WTC11 (cell line): ENCODE results near the gene GPRC6A.

ENCODE experiments used
- CDX4 ChIP-seq: fragments of 250-450 bp; sonication (Bioruptor Pico); IDR thresholded peaks from 2 replicates; pipeline ENCODE4 v1.9.0; 2021; ENCODE audit warnings: moderate library complexity, mild to moderate bottlenecking, inconsistent platforms, borderline replicate concordance
- CTCF ChIP-seq: fragments of 200-600 bp; IDR thresholded peaks from 2 replicates; pipeline ENCODE4 v1.8.0; 2022; ENCODE audit warnings: antibody characterized with exemption
- NFATC4 ChIP-seq: fragments of 250-450 bp; sonication (Bioruptor Pico); IDR thresholded peaks from 2 replicates; pipeline ENCODE4 v1.9.0; 2021; ENCODE audit warnings: mild to moderate bottlenecking
- TEAD1 ChIP-seq: sonication (generic); formaldehyde crosslinking; IDR thresholded peaks from 2 replicates; pipeline ENCODE4 v1.8.0; 2022; ENCODE audit warnings: mild to moderate bottlenecking, missing genetic modification reagents
- ZNF317 ChIP-seq: sonication (generic); formaldehyde crosslinking; IDR thresholded peaks from 2 replicates; pipeline ENCODE4 v1.8.1; 2023; ENCODE audit warnings: low read depth, mild to moderate bottlenecking, moderate library complexity, missing genetic modification reagents, borderline replicate concordance

GRCh38 chr6:116801971-116802370, 26.9 kb downstream of the GPRC6A start:
- TF ChIP-seq CTCF, result no peak
- no peak for TF ChIP-seq CDX4
- TF ChIP-seq ZNF317 (CRISPR knock-in tag), result no peak
- TF ChIP-seq NFATC4 (CRISPR knock-in tag), result no peak
- TF ChIP-seq TEAD1 (CRISPR knock-in tag), result no peak
